GM12878 (cell line): ENCODE data around the gene ANKS1A. TPM values are rescaled to one million over a fixed set of nuclear protein-coding genes. Genes with fewer than 3 reads are reported as not detected.

Source experiments
- ATAC-seq: fragments of 200-7000 bp; cut with Tn5 transposase; 3 replicates; pipeline ENCODE4 v1.9.1; 2020; ENCODE audit warnings: mild to moderate bottlenecking, moderate library complexity
- BruUV-seq: library from RNA; stranded (reverse); fragments of 400-500 nt; replicated peaks from 2 replicates; lab custom pipeline; 2021; lab: Mats Ljungman, UMichigan
- CTCF ChIA-PET: fragments of 300-600 bp; sonication (Branson Sonifier 250); formaldehyde crosslinking; extraction: SDS; loops from one replicate; lab custom pipeline; 2021; ENCODE audit warnings: inconsistent platforms; lab: Yijun Ruan, JAX
- POLR2A ChIA-PET: fragments of 350-600 bp; formaldehyde crosslinking; extraction: SDS; loops from one replicate; lab custom pipeline; 2021; ENCODE audit warnings: inconsistent platforms; lab: Charles Lee
- RAD21 ChIA-PET: fragments of 300-600 bp; sonication (Branson Sonifier 250); formaldehyde crosslinking; loops from one replicate; lab custom pipeline; 2023; ENCODE audit warnings: antibody characterized with exemption; ENCODE audit not compliant: unreplicated experiment; lab: Charles Lee
- SMC1A ChIA-PET: fragments of 300-600 bp; sonication (Branson Sonifier 250); formaldehyde crosslinking; loops from one replicate; lab custom pipeline; 2023; ENCODE audit not compliant: unreplicated experiment, uncharacterized antibody; lab: Charles Lee
- DNase-seq: peaks from one replicate; pipeline ENCODE4 v3.0.0-alpha.2; 2011; ENCODE audit warnings: low read depth, low spot score
- FAIRE-seq: peaks from 3 replicates; lab custom pipeline; 2011; peaks lifted over from hg19 to GRCh38; lab: Jason Lieb, UNC
- H2AFZ ChIP-seq: 2 replicates; pipeline ENCODE4 v1.6.0; 2011; ENCODE audit warnings: low read depth, low read length, control low read depth; ENCODE audit not compliant: control insufficient read depth
- H3K27ac ChIP-seq: 2 replicates; pipeline ENCODE4 v1.5.1; 2011; ENCODE audit warnings: control low read depth; ENCODE audit not compliant: control insufficient read depth, insufficient read depth
- H3K27me3 ChIP-seq, 2 experiments: replicated peaks in 1 of 2; 2 replicates each; pipeline versions ENCODE4 v1.6.0 to v1.6.1; 2011; ENCODE audit warnings: low read length in 1 of 2; ENCODE audit not compliant: control insufficient read depth in 2 of 2, insufficient read depth in 2 of 2
- H3K36me3 ChIP-seq, 2 experiments: 2 replicates each; pipeline ENCODE4 v1.5.1; 2011; ENCODE audit warnings: low read length in 1 of 2; ENCODE audit not compliant: control insufficient read depth in 2 of 2, insufficient read depth in 2 of 2
- H3K4me1 ChIP-seq: 2 replicates; pipeline ENCODE4 v1.6.1; 2011; ENCODE audit warnings: mild to moderate bottlenecking, low read length, moderate library complexity, mixed read lengths; ENCODE audit not compliant: control insufficient read depth, insufficient read depth
- H3K4me2 ChIP-seq: 2 replicates; pipeline ENCODE4 v1.6.0; 2011; ENCODE audit warnings: control low read depth; ENCODE audit not compliant: control insufficient read depth, insufficient read depth
- H3K4me3 ChIP-seq: fragments of 200-600 bp; sonication (generic); 2 replicates; pipeline ENCODE4 v1.5.1; 2016
- H3K79me2 ChIP-seq: 2 replicates; pipeline ENCODE4 v1.6.0; 2011; ENCODE audit warnings: low read length; ENCODE audit not compliant: control insufficient read depth, insufficient read depth
- H3K9ac ChIP-seq: 2 replicates; pipeline ENCODE4 v1.8.0; 2011; ENCODE audit warnings: low read length, control low read depth, mixed read lengths; ENCODE audit not compliant: control insufficient read depth, insufficient read depth
- H3K9me3 ChIP-seq: replicated peaks from 3 replicates; pipeline ENCODE4 v1.5.1; 2011; ENCODE audit warnings: mild to moderate bottlenecking, low read length; ENCODE audit not compliant: control insufficient read depth, insufficient read depth
- H4K20me1 ChIP-seq: 2 replicates; pipeline ENCODE4 v1.6.0; 2011; ENCODE audit not compliant: control insufficient read depth, insufficient read depth
- ATF7 ChIP-seq: fragments of 450-650 bp; IDR thresholded peaks from 2 replicates; pipeline ENCODE4 v1.6.1; 2016; ENCODE audit warnings: low read depth, mild to moderate bottlenecking
- BRCA1 ChIP-seq: IDR thresholded peaks from 2 replicates; pipeline ENCODE4 v1.6.1; 2011; ENCODE audit warnings: low read depth, low read length, improper control_type of control experiment
- IKZF1 ChIP-seq: fragments of 450-650 bp; conservative IDR thresholded peaks from 2 replicates; pipeline ENCODE4 v1.6.1; 2017; ENCODE audit warnings: antibody characterized with exemption, mild to moderate bottlenecking
- KAT2A ChIP-seq: conservative IDR thresholded peaks from 2 replicates; pipeline ENCODE4 v1.6.1; 2011; ENCODE audit warnings: low read depth, low read length; ENCODE audit not compliant: control insufficient read depth
- NFXL1 ChIP-seq: fragments of 450-650 bp; IDR thresholded peaks from 2 replicates; pipeline ENCODE4 v1.6.1; 2017; ENCODE audit warnings: antibody characterized with exemption, mild to moderate bottlenecking, borderline replicate concordance
- NRF1 ChIP-seq: conservative IDR thresholded peaks from 2 replicates; pipeline ENCODE4 v1.6.1; 2011; ENCODE audit warnings: mild to moderate bottlenecking, low read depth, low read length, improper control_type of control experiment
- PAX5 ChIP-seq: IDR thresholded peaks from 2 replicates; pipeline ENCODE4 v1.6.1; 2011; ENCODE audit warnings: low read depth, low read length, borderline replicate concordance
- SMAD5 ChIP-seq: IDR thresholded peaks from 2 replicates; pipeline ENCODE4 v1.6.1; 2016; ENCODE audit warnings: antibody characterized with exemption, low read depth
- STAT1 ChIP-seq: fragments of 450-650 bp; conservative IDR thresholded peaks from 2 replicates; pipeline ENCODE4 v1.6.1; 2014; ENCODE audit warnings: antibody characterized with exemption, mild to moderate bottlenecking
- STAT3 ChIP-seq: IDR thresholded peaks from 2 replicates; pipeline ENCODE4 v1.6.1; 2011; ENCODE audit warnings: low read depth, low read length, improper control_type of control experiment
- YY1 ChIP-seq: IDR thresholded peaks from 2 replicates; pipeline ENCODE4 v1.6.1; 2011; ENCODE audit warnings: low read depth, mild to moderate bottlenecking, low read length
- ZNF274 ChIP-seq: IDR thresholded peaks from one replicate; pipeline ENCODE4 v1.8.0; 2011; ENCODE audit not compliant: insufficient read length, insufficient read depth
- WGBS: methylation state at CpG from one replicate; pipeline ENCODE4 v1.1.6; 2016; ENCODE audit warnings: low lambda C conversion rate; ENCODE audit not compliant: insufficient replicate concordance, insufficient coverage; ENCODE audit errors: missing lambda C conversion rate; 5-methylcytosine and 5-hydroxymethylcytosine counted together
- in situ Hi-C: fragments of 300-500 bp; cut with MboI; formaldehyde crosslinking; loops from 9 replicates; pipeline ENCODE4 v1.14.3; 2018; ENCODE audit warnings: mixed read lengths
- intact Hi-C: fragments of 100-400 bp; cut with micrococcal nuclease; formaldehyde crosslinking; loops from one replicate; pipeline ENCODE4 v1.14.2; 2022; ENCODE audit not compliant: unreplicated experiment
- polyA plus RNA-seq, 11 experiments: library from polyadenylated mRNA; depleted of rRNA in 4 of 11; unstranded in 6 of 11; stranded (reverse) in 5 of 11; fragments of >200 nt; fragmentation: Nextera tagmentation in 4 of 11; fragmentation: Illumina TruSeq in 1 of 11; extraction: Ambion mirVana in 4 of 11; extraction: Trizol in 1 of 11; gene quantifications; 1 replicate in 1 of 11; 2 replicates in 10 of 11; pipeline versions ENCODE4 v1.2.1 to v1.2.3, GENCODE V29; 2011 to 2016; ENCODE audit warnings: inconsistent platforms in 2 of 11, missing spikeins in 2 of 11, low read depth in 1 of 11
- total RNA-seq, 4 experiments: library from RNA; depleted of rRNA in 3 of 4; stranded (reverse); fragments of >200 nt in 3 of 4; fragmentation: Illumina TruSeq in 1 of 4; extraction: Trizol in 1 of 4; gene quantifications; 2 replicates each; pipeline versions ENCODE4 v1.2.1 to v1.2.3, GENCODE V29; 2013 to 2021
- TF ChIP-seq, protein P1 (sequence below): IDR thresholded peaks from 2 replicates; pipeline ENCODE4 v1.6.1; 2012; ENCODE audit warnings: low read depth, low read length, improper control_type of control experiment
- TF ChIP-seq, protein P2 (sequence below): IDR thresholded peaks from 2 replicates; pipeline ENCODE4 v1.6.1; 2011; ENCODE audit warnings: mild to moderate bottlenecking, low read depth, low read length, moderate library complexity; ENCODE audit not compliant: insufficient replicate concordance
- TF ChIP-seq, protein P3 (sequence below): fragments of 450-650 bp; IDR thresholded peaks from 2 replicates; pipeline ENCODE4 v1.6.1; 2017; ENCODE audit warnings: mild to moderate bottlenecking, low read depth, inconsistent platforms; ENCODE audit not compliant: poor library complexity, severe bottlenecking

ANKS1A gene
- total and polyA plus RNA-seq, 10 of the 15 experiments (the other 5 are each of a cell fraction or from before 2014, with no cell fraction given), result 0.60 to 7.0 (median 3.0) TPM

DNA sequence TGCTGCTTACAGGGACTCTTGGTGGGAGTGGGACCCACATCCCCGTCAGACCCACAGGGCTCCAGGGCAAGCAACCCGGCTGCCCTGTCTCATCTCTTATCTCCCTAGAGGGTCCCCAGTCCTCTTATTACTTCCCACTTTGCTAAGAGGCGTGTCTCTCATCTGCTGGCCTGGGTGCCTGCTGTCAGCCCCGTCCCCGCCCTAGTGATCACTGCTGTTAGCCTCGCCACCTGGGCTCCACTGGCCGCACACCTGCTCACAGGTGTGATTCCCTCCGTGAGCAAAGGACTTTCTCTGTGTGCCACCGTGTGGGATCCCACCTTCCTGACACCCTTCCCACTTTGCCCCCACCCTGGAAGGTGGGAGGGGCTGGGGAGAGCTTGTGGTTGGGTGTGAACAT is 194.5 kb downstream of the ANKS1A start:
- Histone ChIP-seq H3K27ac (no peak overlapping the region), H4K20me1 (no peaks in the 10 kb centered on the region), H3K9me3 (no peaks in the 10 kb centered on the region), H2AFZ (no peak overlapping the region), H3K4me3 (no peak overlapping the region), H3K36me3 (no peaks in the 10 kb centered on the region; a peak in 2 of 4 replicates), H3K27me3 (no peaks in the 10 kb centered on the region), H3K4me2 (no peak overlapping the region), H3K4me1 (no peaks in the 10 kb centered on the region), H3K9ac (no peak overlapping the region), H3K79me2 (no peaks in the 10 kb centered on the region)
- no peak for ATAC-seq
- TF ChIP-seq STAT1, result no peak
- TF ChIP-seq, protein P1, sequence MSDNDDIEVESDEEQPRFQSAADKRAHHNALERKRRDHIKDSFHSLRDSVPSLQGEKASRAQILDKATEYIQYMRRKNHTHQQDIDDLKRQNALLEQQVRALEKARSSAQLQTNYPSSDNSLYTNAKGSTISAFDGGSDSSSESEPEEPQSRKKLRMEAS, result no peak
- TF ChIP-seq PAX5, result no peak
- no peak for TF ChIP-seq ZNF274
- no peak for TF ChIP-seq ATF7
- no peak for TF ChIP-seq SMAD5
- ChIA-PET POLR2A (no interaction called here), SMC1A (no interaction called here), CTCF (no interaction called here), RAD21 (no interaction called here)
- no TSS peak for BruUV-seq
- in situ Hi-C loops, result no loop called here
- WGBS, result 83% methylated on average over 9 of the region's 9 CpGs
- intact Hi-C loops, result no loop called here
- FAIRE-seq, result no peak
- DNase-seq, result no peak

DNA sequence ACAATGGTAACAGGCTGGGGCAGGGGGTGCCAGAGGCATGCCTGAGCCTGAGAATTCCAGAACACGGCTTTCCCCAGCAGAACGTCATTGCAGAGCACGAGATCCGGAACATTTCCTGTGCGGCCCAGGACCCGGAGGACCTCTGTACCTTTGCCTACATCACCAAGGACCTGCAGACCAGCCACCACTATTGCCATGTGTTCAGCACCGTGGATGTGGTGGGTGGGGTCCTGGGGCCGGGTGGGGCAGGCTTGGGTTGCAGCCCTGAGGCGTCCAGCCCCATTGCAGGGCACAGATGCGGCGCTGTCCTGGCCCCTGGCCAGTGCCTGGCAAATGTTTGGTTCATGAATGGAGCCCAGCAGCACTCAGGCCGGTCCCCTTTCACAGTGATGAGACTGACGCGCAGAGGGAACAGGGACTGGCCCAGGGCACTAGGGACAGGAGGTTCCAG is 195.0 kb downstream of the ANKS1A start:
- ChIA-PET POLR2A (no interaction called here), CTCF (no interaction called here), RAD21 (no interaction called here), SMC1A (no interaction called here)
- Histone ChIP-seq H2AFZ (no peak overlapping the region), H3K79me2 (no peaks in the 10 kb centered on the region), H3K27me3 (no peaks in the 10 kb centered on the region), H3K27ac (no peak overlapping the region), H3K36me3 (no peaks in the 10 kb centered on the region; a peak in 2 of 4 replicates), H3K4me2 (no peak overlapping the region), H3K9ac (no peak overlapping the region), H4K20me1 (no peaks in the 10 kb centered on the region), H3K9me3 (no peaks in the 10 kb centered on the region), H3K4me1 (no peaks in the 10 kb centered on the region), H3K4me3 (no peak overlapping the region)
- intact Hi-C loops (no loop called here), in situ Hi-C loops (no loop called here)
- no peak for FAIRE-seq
- DNase-seq, result no peak
- 87% methylated on average over 14 of the region's 14 CpGs for WGBS
- no TSS peak for BruUV-seq
- no peak for ATAC-seq
- TF ChIP-seq, protein P2, sequence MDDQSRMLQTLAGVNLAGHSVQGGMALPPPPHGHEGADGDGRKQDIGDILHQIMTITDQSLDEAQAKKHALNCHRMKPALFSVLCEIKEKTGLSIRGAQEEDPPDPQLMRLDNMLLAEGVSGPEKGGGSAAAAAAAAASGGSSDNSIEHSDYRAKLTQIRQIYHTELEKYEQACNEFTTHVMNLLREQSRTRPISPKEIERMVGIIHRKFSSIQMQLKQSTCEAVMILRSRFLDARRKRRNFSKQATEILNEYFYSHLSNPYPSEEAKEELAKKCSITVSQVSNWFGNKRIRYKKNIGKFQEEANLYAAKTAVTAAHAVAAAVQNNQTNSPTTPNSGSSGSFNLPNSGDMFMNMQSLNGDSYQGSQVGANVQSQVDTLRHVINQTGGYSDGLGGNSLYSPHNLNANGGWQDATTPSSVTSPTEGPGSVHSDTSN, result no peak
- TF ChIP-seq BRCA1, result no peak
- TF ChIP-seq IKZF1, result no peak
- TF ChIP-seq KAT2A, result no peak
- TF ChIP-seq SMAD5, result no peak
- TF ChIP-seq, protein P3, sequence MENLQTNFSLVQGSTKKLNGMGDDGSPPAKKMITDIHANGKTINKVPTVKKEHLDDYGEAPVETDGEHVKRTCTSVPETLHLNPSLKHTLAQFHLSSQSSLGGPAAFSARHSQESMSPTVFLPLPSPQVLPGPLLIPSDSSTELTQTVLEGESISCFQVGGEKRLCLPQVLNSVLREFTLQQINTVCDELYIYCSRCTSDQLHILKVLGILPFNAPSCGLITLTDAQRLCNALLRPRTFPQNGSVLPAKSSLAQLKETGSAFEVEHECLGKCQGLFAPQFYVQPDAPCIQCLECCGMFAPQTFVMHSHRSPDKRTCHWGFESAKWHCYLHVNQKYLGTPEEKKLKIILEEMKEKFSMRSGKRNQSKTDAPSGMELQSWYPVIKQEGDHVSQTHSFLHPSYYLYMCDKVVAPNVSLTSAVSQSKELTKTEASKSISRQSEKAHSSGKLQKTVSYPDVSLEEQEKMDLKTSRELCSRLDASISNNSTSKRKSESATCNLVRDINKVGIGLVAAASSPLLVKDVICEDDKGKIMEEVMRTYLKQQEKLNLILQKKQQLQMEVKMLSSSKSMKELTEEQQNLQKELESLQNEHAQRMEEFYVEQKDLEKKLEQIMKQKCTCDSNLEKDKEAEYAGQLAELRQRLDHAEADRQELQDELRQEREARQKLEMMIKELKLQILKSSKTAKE, result no peak
- TF ChIP-seq STAT3, result no peak
- no peak for TF ChIP-seq YY1
- TF ChIP-seq NFXL1, result no peak
- no peak for TF ChIP-seq NRF1
